ENCODE results near the gene KRT6B.

KRT6B gene

GRCh38 chr12:52436000-52436827 lies 15.7 kb downstream of the KRT6B start:
- DNase-seq (ENCODE audit: low spot score) = no peak

DNA sequence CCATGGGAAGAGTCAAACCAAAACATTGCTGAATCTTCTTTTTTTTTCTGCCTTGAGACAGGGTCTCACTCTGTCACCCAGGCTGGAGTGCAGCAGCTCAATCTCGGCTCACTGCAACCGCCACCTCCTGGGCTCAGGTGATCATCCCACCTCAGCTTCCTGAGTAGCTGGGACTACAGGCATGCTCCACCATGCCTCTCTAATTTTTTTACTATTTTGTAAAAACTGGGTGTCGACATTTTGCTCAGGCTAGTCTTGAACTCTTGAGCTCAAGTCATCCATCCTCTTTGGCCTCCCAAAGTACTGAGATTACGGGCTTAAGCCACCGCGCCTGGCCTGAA lies 16.3 kb downstream of the KRT6B start:
- DNase-seq (ENCODE audit: low spot score) = no peak

DNA sequence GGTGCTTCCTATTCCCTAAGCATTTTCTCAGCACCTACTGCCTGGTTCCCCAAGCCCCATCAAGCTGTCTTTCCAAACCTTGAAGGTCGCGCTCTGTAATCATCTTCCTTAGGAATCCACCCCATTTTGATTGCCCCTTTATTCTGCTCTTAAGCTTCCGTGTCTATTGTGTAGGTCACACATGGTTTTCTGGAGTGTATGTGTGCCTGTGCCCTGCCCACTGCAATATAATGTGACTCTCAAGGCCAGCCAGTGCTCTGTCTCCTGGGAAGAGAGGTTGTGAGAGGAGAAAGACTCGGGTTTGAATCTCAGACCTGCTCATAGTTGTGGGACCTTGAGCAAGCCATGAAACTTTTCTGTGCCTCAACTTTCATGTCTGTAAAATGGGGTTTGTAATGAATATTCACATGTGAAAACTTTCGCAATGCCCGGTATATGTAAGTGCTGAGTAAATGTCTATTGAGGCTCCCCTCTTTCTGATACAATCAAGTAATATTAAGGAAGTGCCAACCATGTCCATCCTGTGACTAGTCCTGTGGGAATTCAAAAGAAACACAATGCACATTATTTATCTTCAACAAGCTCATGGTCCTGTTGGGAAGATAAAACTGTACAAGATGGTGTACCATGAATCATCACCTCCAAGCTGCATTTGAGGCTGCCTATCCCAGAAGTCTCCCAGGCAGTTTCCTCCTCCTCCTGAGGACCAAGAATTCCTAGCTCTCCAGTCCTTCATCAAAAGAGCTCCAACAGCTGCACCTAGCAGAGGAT lies 17.0 kb downstream of the KRT6B start:
- DNase-seq (ENCODE audit: low spot score) = no peak

GRCh38 chr12:52434081-52434733 lies 17.7 kb downstream of the KRT6B start, which contains the start of gene KRT75:
TSS of gene KRT75 (minus strand) at chr12:52434371. CDS start at chr12:52434304, 67 bp downstream.
- DNase-seq (ENCODE audit: low spot score) = no peak

DNA sequence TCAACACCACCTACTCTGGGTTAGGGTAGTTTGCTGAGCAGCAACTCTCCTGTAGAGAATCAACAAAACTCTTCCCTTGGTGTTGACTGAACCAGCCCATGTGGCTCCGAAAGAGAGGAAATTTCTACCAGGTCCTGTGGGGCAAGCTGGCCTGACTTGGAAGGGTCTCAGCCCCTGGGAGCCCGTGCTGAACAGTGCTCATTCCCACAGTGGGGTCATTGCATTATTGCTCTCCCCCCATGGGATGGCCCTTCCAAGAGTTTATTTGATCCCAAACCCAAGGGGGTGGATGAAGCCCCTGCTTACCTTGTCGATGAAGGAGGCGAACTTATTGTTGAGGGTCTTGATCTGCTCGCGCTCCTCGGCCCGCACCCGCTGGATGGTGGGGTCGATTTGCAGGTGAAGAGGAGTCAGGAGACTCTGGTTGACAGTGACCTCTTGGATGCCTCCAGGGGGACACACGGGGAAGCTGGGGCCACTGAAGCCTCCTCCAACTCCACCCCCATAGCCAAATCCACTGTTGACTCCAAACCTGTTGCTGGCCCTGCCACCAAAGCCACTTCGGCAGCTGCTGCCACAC lies 18.4 kb downstream of the KRT6B start:
- DNase-seq (ENCODE audit: low spot score) = no peak

DNA sequence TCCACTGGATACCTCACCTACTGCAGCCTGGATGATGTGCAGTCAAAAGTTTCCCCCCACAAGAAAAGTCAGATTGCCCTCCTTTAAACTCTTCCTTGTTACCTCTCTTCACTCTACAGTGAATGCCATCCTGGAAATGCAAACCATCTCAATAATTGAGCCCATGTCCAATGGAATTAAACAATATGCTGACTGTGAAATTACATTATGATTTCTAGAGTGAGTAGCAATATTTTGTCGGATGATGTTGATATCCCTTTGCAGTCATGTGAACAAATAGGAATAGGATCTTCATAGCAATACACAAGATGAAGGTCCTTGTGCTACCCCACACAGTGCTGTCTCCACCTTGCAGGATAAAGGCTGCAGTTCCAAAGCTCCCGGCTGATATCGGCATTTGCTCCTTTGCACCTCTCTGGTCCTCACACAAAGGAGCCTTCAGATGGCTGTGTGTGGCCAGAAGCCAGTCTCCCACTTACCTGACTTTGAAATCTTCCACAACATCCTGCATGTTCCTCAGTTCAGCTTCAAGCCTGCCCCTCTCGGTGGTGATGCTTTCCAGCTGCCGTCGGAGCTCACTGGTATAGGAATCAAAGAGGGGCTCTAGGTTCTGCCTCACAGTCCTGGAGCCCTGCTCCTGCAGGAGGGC lies 19.3 kb downstream of the KRT6B start:
- DNase-seq (ENCODE audit: low spot score) = no peak

DNA sequence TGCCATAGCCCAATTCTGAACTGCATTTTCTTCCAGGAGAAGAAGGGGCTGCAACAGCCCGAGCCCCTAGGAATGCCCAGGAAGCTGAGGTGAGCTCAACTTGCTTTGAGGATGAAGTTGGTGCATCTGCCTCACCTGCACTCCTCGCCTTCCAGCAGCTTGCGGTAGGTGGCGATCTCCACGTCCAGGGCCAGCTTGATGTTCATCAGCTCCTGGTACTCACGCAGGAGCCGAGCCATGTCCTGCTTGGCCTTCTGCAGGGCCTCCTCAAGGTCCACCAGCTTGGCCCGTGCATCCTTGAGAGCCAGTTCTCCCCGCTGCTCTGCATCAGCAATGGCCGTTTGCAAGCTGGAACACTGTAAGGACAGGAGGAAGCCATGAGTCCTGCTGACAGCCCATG lies 23.8 kb downstream of the KRT6B start:
- DNase-seq (ENCODE audit: low spot score) = no peak

- no peak for DNase-seq (ENCODE audit: low spot score)
These were observed 24.9 kb downstream of the KRT6B start for GRCh38 chr12:52427083-52427482.

- no peak for DNase-seq (ENCODE audit: low spot score)
These were observed 25.9 kb downstream of the KRT6B start for GRCh38 chr12:52426034-52426433.

DNA sequence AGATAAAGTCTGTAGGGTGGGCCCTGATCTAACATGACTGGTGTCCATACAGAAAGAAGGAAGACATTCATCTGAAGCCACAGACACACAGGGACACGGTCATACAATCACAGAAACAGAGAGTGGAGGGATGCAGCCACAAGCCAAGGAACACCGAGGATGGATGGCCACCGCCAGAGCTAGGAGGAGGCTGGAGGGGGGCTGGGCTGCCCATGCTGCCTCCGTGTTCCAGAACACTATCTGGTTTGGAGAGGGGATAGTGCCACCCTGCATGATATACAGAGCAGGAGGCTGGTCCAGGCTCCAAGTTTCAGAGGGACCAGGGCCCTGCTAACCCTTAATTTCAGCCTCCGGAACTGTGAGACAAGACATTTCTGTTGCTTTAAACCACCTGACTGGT lies 26.5 kb downstream of the KRT6B start:
- DNase-seq (ENCODE audit: low spot score) = no peak

GRCh38 chr12:52423661-52424500 lies 28.1 kb downstream of the KRT6B start:
- no peak for DNase-seq (ENCODE audit: low spot score)

GRCh38 chr12:52423035-52423434 lies 28.9 kb downstream of the KRT6B start:
- DNase-seq (ENCODE audit: low spot score) = no peak

GRCh38 chr12:52419656-52420055 lies 32.3 kb downstream of the KRT6B start:
- no peak for DNase-seq (ENCODE audit: low spot score)

DNA sequence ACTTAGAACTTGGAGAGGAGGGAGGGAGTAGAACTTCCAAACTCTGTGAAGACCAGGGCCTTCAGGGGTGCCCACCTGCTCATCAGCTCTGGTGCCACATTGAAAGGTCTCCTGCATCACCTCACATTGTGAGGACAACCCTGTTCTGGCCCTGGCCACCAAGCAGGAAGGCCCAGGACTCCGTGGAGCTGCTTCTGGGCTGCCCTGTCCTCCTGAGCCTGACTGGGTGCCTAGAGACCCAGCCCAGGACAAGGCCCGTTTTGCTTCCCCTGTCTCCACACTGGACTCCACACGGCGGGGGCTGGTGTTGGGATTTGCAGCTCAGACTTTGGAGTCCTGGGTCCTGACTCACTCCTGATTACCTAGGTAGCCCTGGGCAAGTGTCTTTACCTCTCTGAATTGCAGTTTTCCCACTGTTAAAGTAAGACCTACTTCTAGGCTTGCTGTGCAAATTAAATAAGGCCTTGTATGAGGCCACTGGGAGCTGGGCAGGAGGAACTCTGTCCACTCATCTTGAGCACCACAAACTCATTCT lies 33.3 kb downstream of the KRT6B start:
- no peak for DNase-seq (ENCODE audit: low spot score)

- DNase-seq (ENCODE audit: low spot score) = no peak
These were observed 34.2 kb downstream of the KRT6B start for GRCh38 chr12:52417740-52418139.

DNA sequence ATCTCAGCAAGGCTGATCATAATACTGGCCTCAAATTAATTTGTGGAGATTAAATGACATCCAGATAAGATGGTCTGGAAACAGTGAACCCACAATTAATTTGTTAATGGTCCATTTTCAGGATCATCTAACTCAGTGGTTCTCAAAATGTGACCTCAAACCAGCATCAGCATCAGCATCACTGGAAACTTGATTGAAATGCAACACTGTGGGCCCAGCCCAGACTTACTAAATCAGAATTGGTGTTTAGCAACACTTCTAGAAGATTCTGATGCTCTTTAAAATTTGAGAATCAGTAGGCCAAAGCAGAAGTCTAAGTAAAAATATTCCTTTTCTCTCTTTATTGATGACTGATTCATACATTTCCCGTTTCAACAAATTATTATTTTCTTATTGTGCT lies 35.2 kb downstream of the KRT6B start:
- DNase-seq (ENCODE audit: low spot score) = no peak

DNA sequence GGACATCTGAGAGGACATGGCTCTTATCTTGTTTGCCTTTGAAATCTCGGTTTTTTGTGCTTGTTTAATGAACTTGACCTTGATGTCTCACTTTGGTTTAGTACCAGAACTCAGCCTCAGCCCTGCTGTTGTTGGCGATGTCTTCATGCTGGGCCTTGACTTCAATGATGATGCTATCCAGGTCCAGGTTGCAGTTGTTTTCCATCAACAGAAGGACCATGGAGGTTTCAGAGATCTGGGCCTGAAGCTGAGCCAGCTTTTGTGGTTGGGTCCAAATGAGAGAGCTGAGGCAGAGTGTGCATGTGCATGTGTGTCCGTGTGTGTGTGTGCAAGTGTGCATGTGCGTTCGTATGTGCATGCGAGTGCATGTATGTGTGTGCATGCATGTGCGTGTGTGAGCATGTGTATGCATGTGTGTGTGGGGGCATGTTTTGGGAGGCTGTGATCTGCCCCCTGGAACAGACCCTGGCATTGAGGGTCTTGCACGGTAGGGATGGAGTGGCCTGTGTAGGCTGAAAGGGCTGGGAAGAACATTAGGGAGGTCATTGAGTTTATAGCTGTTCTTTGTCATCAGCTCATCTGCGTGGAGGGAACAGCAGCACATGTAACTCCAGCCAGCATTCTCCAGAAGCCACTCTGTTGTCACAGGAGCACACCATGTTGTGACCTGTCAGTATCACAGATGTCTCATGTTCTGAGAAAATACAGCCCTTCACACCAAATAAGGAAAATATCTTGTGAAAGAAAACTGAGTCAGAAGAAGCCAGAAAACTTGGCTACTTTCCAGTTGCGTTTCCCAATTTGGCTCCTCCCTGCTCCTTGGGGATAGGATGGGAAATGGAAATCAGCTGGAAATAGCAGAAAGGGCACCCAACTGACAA lies 35.8 kb downstream of the KRT6B start:
- DNase-seq (ENCODE audit: low spot score) = no peak

- DNase-seq (ENCODE audit: low spot score) = no peak
These were observed 37.0 kb downstream of the KRT6B start for GRCh38 chr12:52414936-52415335.

DNA sequence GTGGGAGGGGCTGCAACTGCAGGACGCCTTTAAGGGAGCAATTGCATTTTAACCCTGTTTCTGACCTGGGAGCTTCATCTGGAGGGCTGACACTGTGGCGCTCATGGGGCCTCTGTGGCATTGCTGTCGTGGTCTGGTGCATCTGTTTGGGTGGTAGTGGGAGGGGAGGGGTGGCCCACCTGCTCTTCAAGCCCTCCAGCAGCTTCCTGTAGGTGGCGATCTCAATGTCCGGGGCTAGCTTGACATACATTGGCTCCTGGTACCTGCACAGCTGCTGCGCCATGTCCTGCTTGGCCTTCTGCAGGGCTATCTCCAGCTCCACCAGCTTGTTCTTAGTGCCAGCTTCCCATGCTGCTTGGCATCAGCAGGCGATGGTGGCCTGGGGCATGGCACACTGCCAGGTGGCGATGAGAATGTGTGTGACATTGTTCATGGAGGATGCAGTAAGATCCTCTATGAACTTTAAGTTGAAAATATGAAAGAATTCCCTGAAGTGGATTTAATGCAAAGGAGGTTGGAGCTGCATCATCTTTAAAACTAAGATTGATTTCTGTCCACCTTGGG lies 38.1 kb downstream of the KRT6B start:
- DNase-seq (ENCODE audit: low spot score) = no peak

- DNase-seq (ENCODE audit: low spot score) = no peak
These were observed 38.7 kb downstream of the KRT6B start for GRCh38 chr12:52413202-52413601.
